ENCODE data around the gene AIF1L. TPM values are rescaled to one million over a fixed set of nuclear protein-coding genes. Genes with fewer than 3 reads are reported as not detected.

The AIF1L gene
- total RNA-seq, 4 donors from 2014 or later: 17.2 to 33.0 (median 20.7) TPM

GRCh38 chr9:131087354-131087893 is 8.9 kb upstream of the AIF1L start:
- intact Hi-C loops (cut with DNase I; ENCODE audit: low total_unique reads): no loop called here

GRCh38 chr9:131090025-131090787 is 6.1 kb upstream of the AIF1L start:
- TF ChIP-seq POLR2A (IDR thresholded peaks at IDR 0.05): no peak
- TF ChIP-seq, protein P1, sequence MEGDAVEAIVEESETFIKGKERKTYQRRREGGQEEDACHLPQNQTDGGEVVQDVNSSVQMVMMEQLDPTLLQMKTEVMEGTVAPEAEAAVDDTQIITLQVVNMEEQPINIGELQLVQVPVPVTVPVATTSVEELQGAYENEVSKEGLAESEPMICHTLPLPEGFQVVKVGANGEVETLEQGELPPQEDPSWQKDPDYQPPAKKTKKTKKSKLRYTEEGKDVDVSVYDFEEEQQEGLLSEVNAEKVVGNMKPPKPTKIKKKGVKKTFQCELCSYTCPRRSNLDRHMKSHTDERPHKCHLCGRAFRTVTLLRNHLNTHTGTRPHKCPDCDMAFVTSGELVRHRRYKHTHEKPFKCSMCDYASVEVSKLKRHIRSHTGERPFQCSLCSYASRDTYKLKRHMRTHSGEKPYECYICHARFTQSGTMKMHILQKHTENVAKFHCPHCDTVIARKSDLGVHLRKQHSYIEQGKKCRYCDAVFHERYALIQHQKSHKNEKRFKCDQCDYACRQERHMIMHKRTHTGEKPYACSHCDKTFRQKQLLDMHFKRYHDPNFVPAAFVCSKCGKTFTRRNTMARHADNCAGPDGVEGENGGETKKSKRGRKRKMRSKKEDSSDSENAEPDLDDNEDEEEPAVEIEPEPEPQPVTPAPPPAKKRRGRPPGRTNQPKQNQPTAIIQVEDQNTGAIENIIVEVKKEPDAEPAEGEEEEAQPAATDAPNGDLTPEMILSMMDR (IDR thresholded peaks at IDR 0.05): no peak
- WGBS, 2 donors: 92 to 95% methylated on average over 11 to 12 of the region's 13 CpGs
- DNase-seq (ENCODE audit: low spot score in 2 of 2): no peak
- no peak overlapping the region for H3K4me3 ChIP-seq (ENCODE audit: low read depth, poor library complexity, severe bottlenecking)
- intact Hi-C loops (cut with DNase I; ENCODE audit: low total_unique reads): no loop called here

More at GRCh38 chr9:131087354-131087893, 8.9 kb upstream of the AIF1L start:
- no peak for DNase-seq (ENCODE audit: low spot score in 2 of 2)
- no peak overlapping the region for H3K4me3 ChIP-seq (ENCODE audit: low read depth, poor library complexity, severe bottlenecking)
- 69 to 87% methylated on average over 18 to 19 of the region's 19 CpGs for WGBS, 2 donors
- TF ChIP-seq POLR2A (IDR thresholded peaks at IDR 0.05): no peak
- TF ChIP-seq, protein P1 (IDR thresholded peaks at IDR 0.05): no peak

- 66 to 77% methylated on average over 13 to 18 of the region's 19 CpGs for WGBS, 2 donors
- DNase-seq (ENCODE audit: low spot score in 2 of 2): no peak
- no peak for TF ChIP-seq POLR2A (IDR thresholded peaks at IDR 0.05)
- TF ChIP-seq, protein P1 (IDR thresholded peaks at IDR 0.05): no peak
- intact Hi-C loops (cut with DNase I; ENCODE audit: low total_unique reads): no loop called here
- H3K4me3 ChIP-seq (ENCODE audit: low read depth, poor library complexity, severe bottlenecking): no peak overlapping the region
Observed at GRCh38 chr9:131091352-131091992, 4.9 kb upstream of the AIF1L start.

GRCh38 chr9:131092030-131092429 is 4.3 kb upstream of the AIF1L start:
- 86 to 88% methylated on average over 3 to 6 of the region's 6 CpGs for WGBS, 2 donors
- DNase-seq (ENCODE audit: low spot score in 2 of 2): no peak
- H3K4me3 ChIP-seq (ENCODE audit: low read depth, poor library complexity, severe bottlenecking): no peak overlapping the region
- no peak for TF ChIP-seq POLR2A (IDR thresholded peaks at IDR 0.05)
- TF ChIP-seq, protein P1 (IDR thresholded peaks at IDR 0.05): no peak
- intact Hi-C loops (cut with DNase I; ENCODE audit: low total_unique reads): no loop called here

DNA sequence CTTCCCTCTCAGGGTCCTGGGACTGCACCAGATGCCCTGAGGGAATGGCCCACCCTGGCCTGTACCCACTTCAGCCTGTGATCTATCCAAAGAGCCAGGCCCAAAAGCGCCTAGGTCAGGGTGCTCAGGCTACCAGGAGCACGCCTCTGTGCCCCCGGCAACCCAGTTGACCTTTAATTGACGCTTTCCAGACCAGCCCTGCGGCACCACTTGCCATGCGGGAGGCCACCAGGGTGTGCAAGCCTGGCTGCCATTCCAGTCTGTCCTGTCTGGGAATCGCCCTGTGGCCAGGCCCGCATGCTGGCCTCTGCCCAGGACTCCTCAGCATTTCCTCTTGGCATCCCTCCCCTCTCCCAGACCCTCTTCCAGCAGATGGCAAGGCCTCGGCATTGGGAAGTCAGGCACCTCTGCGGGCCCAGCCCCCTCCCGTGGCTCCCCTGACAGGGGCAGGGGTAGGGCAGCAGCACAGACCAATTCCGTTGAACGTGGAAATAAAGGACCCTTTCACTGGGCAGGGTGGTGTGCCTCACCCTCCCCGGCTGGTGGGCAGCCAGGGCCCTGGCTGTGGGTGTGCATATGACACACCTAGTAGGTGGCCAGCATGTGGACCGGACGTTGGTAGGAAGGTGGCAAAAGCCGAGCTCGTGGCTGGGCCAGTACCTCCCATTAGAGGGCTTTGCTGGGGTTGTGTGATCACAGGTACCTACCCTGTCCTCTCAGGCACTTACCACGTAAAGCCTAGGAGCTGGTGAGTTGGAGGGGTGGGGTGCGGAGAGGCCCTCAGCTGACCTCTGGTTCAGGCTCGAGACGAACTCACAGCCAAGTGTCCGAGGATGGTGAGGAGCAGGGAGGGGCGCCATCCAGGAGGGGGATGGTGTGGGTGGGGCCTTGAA is 3.5 kb upstream of the AIF1L start:
- TF ChIP-seq, protein P1 (IDR thresholded peaks at IDR 0.05): no peak
- no peak for TF ChIP-seq POLR2A (IDR thresholded peaks at IDR 0.05)
- intact Hi-C loops (cut with DNase I; ENCODE audit: low total_unique reads): no loop called here
- no peak overlapping the region for H3K4me3 ChIP-seq (ENCODE audit: low read depth, poor library complexity, severe bottlenecking)
- 64 to 78% methylated on average over 21 to 23 of the region's 24 CpGs for WGBS, 2 donors
- no peak for DNase-seq (ENCODE audit: low spot score in 2 of 2)
